Suprapubic skin (tissue), 3 donors: Measurements from ENCODE around the gene EGLN2.

Experiments used
- CTCF ChIP-seq, 2 donors: fragments of 200-600 bp in 1 of 2; fragments of 450-650 bp in 1 of 2; sonication (generic) in 1 of 2; IDR thresholded peaks; one replicate each; pipeline ENCODE4 v1.5.1; 2016 to 2019; ENCODE audit warnings: antibody characterized with exemption in 2 of 2, mild to moderate bottlenecking in 1 of 2, moderate library complexity in 1 of 2
- POLR2A ChIP-seq, 2 donors: fragments of 450-650 bp; IDR thresholded peaks; one replicate each; pipeline ENCODE4 v1.6.1; 2017; ENCODE audit warnings: antibody characterized with exemption in 2 of 2, mild to moderate bottlenecking in 2 of 2, moderate library complexity in 2 of 2

GRCh38 chr19:40750058-40750873, 48.7 kb upstream of the EGLN2 start, which contains the start of gene ACTMAP:
- TF ChIP-seq POLR2A (IDR thresholded peaks at IDR 0.05) (peak; percentile 9 to 62), CTCF (IDR thresholded peaks at IDR 0.05) (no peak)
